CD4-positive, alpha-beta T cell (primary cell): ENCODE measurements around the gene CTCFL. TPM values are rescaled to one million over a fixed set of nuclear protein-coding genes. Genes with fewer than 3 reads are reported as not detected.

Experiments
- ATAC-seq: fragments of 200-7000 bp; cut with Tn5 transposase; one replicate; pipeline ENCODE4 v1.10.0; 2022; ENCODE audit warnings: mild to moderate bottlenecking; ENCODE audit not compliant: poor library complexity
- CTCF ChIA-PET: fragments of 350-600 bp; sonication (Branson Sonifier 250); formaldehyde crosslinking; loops from one replicate; lab custom pipeline; 2021; ENCODE audit warnings: antibody characterized with exemption, inconsistent platforms; lab: Charles Lee
- POLR2A ChIA-PET: fragments of 350-600 bp; sonication (Branson Sonifier 250); formaldehyde crosslinking; loops from one replicate; lab custom pipeline; 2021; ENCODE audit warnings: antibody characterized with exemption, inconsistent platforms; lab: Charles Lee
- DNase-seq, 14 experiments: peaks; one replicate each; pipeline ENCODE4 v3.0.0-alpha.2; 2013 to 2020; ENCODE audit warnings: mixed read lengths in 2 of 14
- H3K27ac ChIP-seq, 2 donors: one replicate each; pipeline versions ENCODE4 v1.5.1 to v1.7.0; 2013; ENCODE audit warnings: low read length in 2 of 2, low read depth in 1 of 2, mild to moderate bottlenecking in 1 of 2
- H3K27me3 ChIP-seq, 2 experiments: 1 replicate in 1 of 2; 2 replicates in 1 of 2; pipeline versions ENCODE4 v1.6.1 to v1.7.0; 2013; ENCODE audit warnings: low read length in 2 of 2, control low read depth in 1 of 2, mild to moderate bottlenecking in 1 of 2, moderate library complexity in 1 of 2; ENCODE audit not compliant: insufficient read depth in 2 of 2, control insufficient read depth in 1 of 2
- H3K36me3 ChIP-seq: one replicate; pipeline ENCODE4 v1.6.1; 2013; ENCODE audit warnings: low read length, control low read depth; ENCODE audit not compliant: insufficient read depth
- H3K4me1 ChIP-seq: one replicate; pipeline ENCODE4 v1.6.1; 2013; ENCODE audit warnings: low read length, control low read depth; ENCODE audit not compliant: insufficient read depth
- H3K4me3 ChIP-seq: one replicate; pipeline ENCODE4 v1.5.1; 2013; ENCODE audit warnings: mild to moderate bottlenecking, low read length, moderate library complexity
- H3K9me3 ChIP-seq, 2 experiments: 1 replicate in 1 of 2; 2 replicates in 1 of 2; pipeline versions ENCODE4 v1.6.1 to v1.7.0; 2013; ENCODE audit warnings: low read length in 2 of 2, mild to moderate bottlenecking in 2 of 2, control low read depth in 1 of 2, moderate library complexity in 1 of 2; ENCODE audit not compliant: control insufficient read depth in 1 of 2, insufficient read depth in 1 of 2
- H3K27ac Mint-ChIP-seq: one replicate; pipeline ENCODE4 v1.8.0; 2020; ENCODE audit warnings: mixed read lengths
- H3K27me3 Mint-ChIP-seq: one replicate; pipeline ENCODE4 v1.8.0; 2021; ENCODE audit warnings: mixed read lengths
- H3K36me3 Mint-ChIP-seq: one replicate; pipeline ENCODE4 v1.8.0; 2021; ENCODE audit warnings: low read depth, mixed read lengths
- H3K4me1 Mint-ChIP-seq: one replicate; pipeline ENCODE4 v1.8.0; 2021; ENCODE audit warnings: low read depth, mixed read lengths
- H3K4me3 Mint-ChIP-seq: one replicate; pipeline ENCODE4 v1.8.0; 2020; ENCODE audit warnings: mild to moderate bottlenecking, mixed read lengths
- H3K9me3 Mint-ChIP-seq: one replicate; pipeline ENCODE4 v1.8.0; 2020; ENCODE audit warnings: mixed read lengths
- intact Hi-C, 2 experiments: fragments of 100-400 bp; cut with DNase I in 1 of 2; cut with micrococcal nuclease in 1 of 2; formaldehyde crosslinking; loops; one replicate each; pipeline versions ENCODE4 v1.15.1 to v1.9.0; 2023 to 2025; cut with DNase I, micrococcal nuclease
- total RNA-seq, 174 experiments: library from RNA in 2 of 174; stranded (reverse) in 2 of 174; gene quantifications; one replicate each; pipeline ENCODE4 v1.2.3 and lab custom pipeline; 2021 to 2026
- TF ChIP-seq, protein P1 (sequence below): fragments of 200-600 bp; IDR thresholded peaks from one replicate; pipeline ENCODE4 v1.8.0; 2022; ENCODE audit warnings: antibody characterized with exemption, mild to moderate bottlenecking

Gene CTCFL
- total RNA-seq, 2 experiments from 2014 or later = not detected

DNA sequence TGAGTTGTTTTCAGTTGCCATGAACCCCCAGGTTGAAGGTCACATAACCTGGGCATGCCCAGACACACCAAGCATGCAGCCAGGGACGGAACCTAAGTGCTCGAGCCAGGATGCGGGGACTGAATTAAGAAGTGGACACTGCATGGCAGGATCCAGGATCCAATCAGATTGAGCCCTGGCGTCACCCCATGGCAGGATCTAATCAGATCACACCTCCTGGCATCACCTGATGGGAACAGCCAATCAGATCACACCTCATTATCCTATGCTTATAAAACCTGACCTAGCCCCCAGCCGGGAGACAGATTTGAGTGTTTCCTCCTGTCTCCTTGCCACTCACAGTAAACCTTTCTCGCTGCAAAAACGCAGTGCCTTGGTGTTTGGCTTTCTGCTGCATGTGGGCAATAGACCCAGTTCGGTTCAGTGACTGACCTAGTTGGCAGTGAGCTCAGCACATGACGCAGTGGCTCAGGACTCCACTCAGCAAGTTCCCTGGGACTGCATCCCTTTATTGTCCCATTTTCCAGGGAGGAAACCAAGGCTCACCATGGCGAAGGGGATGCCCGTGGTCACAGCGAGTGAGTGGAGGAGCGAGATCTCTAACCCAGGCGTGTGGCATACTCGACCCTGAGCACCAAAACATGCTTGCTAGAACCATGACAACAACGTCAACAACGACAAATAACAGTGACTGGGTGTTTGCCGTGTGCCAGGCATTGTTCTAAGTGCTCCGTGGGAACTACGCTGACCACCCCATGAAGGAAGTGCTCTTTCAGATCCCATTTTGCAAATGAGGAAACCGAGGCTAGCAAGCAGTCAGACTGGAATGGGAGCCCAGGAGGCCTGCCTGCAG is 67.5 kb downstream of the CTCFL start:
- H3K9me3 ChIP-seq = peaks cover 0 to 5% of the 10 kb centered on the region in 2 experiments
- no peaks in the 10 kb centered on the region for H3K27me3 ChIP-seq
- TF ChIP-seq, protein P1, sequence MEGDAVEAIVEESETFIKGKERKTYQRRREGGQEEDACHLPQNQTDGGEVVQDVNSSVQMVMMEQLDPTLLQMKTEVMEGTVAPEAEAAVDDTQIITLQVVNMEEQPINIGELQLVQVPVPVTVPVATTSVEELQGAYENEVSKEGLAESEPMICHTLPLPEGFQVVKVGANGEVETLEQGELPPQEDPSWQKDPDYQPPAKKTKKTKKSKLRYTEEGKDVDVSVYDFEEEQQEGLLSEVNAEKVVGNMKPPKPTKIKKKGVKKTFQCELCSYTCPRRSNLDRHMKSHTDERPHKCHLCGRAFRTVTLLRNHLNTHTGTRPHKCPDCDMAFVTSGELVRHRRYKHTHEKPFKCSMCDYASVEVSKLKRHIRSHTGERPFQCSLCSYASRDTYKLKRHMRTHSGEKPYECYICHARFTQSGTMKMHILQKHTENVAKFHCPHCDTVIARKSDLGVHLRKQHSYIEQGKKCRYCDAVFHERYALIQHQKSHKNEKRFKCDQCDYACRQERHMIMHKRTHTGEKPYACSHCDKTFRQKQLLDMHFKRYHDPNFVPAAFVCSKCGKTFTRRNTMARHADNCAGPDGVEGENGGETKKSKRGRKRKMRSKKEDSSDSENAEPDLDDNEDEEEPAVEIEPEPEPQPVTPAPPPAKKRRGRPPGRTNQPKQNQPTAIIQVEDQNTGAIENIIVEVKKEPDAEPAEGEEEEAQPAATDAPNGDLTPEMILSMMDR = no peak
- no peak overlapping the region for H3K27ac ChIP-seq
- no peaks in the 10 kb centered on the region for H3K36me3 Mint-ChIP-seq
- H3K4me1 ChIP-seq = peaks cover 6% of the 10 kb centered on the region
- peaks cover 6% of the 10 kb centered on the region for H3K4me1 Mint-ChIP-seq
- H3K36me3 ChIP-seq = no peaks in the 10 kb centered on the region
- no peak overlapping the region for H3K4me3 Mint-ChIP-seq
- ChIA-PET POLR2A (no interaction called here), CTCF (no interaction called here)
- no peak for ATAC-seq
- no peak overlapping the region for H3K4me3 ChIP-seq
- H3K27me3 Mint-ChIP-seq = no peaks in the 10 kb centered on the region
- H3K27ac Mint-ChIP-seq = no peak overlapping the region
- no peak for DNase-seq
- intact Hi-C loops = no loop called here
- no peaks in the 10 kb centered on the region for H3K9me3 Mint-ChIP-seq

DNA sequence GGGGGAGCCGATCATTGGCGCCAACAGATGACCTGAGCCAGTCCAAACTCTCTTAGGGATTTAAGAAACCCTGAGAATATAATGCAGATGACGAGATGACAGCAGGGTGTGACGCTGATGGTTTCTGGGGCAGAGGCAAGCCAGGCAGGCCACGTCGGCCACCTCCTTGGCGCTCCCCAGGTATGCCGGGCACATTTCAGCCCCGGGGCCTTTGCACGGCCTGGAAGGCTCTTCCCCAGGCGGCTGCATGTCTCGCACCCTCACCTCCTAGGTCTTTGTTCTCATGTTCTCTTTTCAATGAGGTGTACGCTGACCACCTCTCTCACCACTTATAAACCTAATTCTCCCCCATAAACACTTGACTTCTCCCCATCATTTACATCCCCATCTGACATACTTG is 68.8 kb downstream of the CTCFL start:
- Histone ChIP-seq H3K9me3 (peaks cover 0 to 5% of the 10 kb centered on the region in 2 experiments), H3K4me1 (peaks cover 19% of the 10 kb centered on the region), H3K4me3 (no peak overlapping the region), H3K27me3 (no peaks in the 10 kb centered on the region), H3K36me3 (no peaks in the 10 kb centered on the region), H3K27ac (no peak overlapping the region)
- intact Hi-C loops = no loop called here
- Mint-ChIP-seq H3K9me3 (no peaks in the 10 kb centered on the region), H3K27ac (no peak overlapping the region), H3K4me1 (peaks cover 19% of the 10 kb centered on the region), H3K27me3 (no peaks in the 10 kb centered on the region), H3K4me3 (no peak overlapping the region), H3K36me3 (no peaks in the 10 kb centered on the region)
- TF ChIP-seq, protein P1 = no peak
- POLR2A ChIA-PET = no interaction called here
- CTCF ChIA-PET = no interaction called here
- ATAC-seq (no peak), DNase-seq (no peak)

DNA sequence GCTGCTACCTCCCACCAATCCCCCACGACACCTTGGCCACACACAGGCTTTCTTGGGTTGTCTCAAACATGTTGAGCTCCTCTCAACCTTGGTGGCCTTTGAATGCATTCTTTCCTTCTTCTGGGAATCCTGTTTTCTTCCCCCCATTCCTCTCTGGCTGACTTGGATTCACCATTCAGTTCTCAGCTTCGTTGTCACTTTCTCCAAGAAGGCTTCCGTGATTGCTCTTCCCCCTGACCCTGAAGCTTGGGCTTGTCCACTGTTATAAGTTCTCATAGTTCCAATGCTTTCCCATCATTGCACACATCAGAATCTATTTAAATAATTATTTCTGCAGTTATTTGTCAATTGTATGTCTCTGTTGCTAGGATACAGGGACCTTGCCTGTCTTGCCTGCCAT is 69.6 kb downstream of the CTCFL start:
- no peaks in the 10 kb centered on the region for H3K27me3 Mint-ChIP-seq
- H3K36me3 Mint-ChIP-seq = no peaks in the 10 kb centered on the region
- intact Hi-C loops = no loop called here
- no peaks in the 10 kb centered on the region for H3K36me3 ChIP-seq
- no peak overlapping the region for H3K27ac ChIP-seq
- TF ChIP-seq, protein P1 = no peak
- ATAC-seq (no peak), DNase-seq (no peak)
- peaks cover 27% of the 10 kb centered on the region for H3K4me1 Mint-ChIP-seq
- H3K27me3 ChIP-seq = no peaks in the 10 kb centered on the region
- peaks cover 26% of the 10 kb centered on the region for H3K4me1 ChIP-seq
- H3K9me3 ChIP-seq = peaks cover 0 to 5% of the 10 kb centered on the region in 2 experiments
- no peaks in the 10 kb centered on the region for H3K9me3 Mint-ChIP-seq
- H3K27ac Mint-ChIP-seq = no peak overlapping the region
- POLR2A ChIA-PET = no interaction called here
- no peak overlapping the region for H3K4me3 ChIP-seq
- H3K4me3 Mint-ChIP-seq = no peak overlapping the region
- CTCF ChIA-PET = no interaction called here
